Brain pericyte (primary cell): ENCODE results near the gene ASPHD1.
"Not testable (repeated sequence)": the region's sequence is repeated elsewhere in the genome, so short reads cannot be mapped to it uniquely, and the experiment has no call there.

Experiments used
- DNase-seq: peaks from one replicate; pipeline ENCODE4 v3.0.0-alpha.2; 2012; ENCODE audit warnings: low read depth, low spot score

ASPHD1 gene

DNA sequence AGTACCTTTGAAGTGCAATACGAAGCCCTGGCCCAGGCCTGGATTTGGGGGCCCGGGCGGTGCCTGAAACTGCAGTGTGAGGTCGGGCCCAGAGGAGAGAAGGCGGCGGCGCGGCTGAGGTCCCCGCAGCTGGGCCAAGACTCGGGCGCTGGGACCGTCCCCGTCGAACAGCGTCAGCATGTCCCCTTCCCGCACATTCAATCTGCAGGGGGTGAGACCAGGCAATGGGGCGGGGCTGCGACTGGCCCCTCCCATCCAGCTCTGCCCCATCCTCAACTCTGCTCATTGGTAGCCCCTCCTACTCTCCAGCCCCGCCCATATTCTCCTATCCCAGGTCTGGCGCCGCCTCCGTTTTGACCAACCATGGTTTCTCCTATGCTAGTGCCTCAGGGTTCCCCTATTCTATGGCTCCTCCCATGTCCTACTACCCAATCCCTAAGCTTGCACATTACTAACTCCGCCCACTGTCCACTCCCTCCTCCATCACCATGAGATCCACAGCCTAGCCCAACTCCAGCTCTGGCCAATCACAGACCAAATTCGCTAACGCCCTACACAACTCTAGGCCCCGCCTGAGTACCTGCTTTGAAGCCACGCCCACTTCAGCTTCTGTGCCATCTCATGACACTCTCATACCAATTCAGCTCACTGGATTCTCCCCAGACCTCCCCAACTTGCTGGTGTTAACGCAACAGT, 22.9 kb upstream of the ASPHD1 start:
- no peak for DNase-seq

DNA sequence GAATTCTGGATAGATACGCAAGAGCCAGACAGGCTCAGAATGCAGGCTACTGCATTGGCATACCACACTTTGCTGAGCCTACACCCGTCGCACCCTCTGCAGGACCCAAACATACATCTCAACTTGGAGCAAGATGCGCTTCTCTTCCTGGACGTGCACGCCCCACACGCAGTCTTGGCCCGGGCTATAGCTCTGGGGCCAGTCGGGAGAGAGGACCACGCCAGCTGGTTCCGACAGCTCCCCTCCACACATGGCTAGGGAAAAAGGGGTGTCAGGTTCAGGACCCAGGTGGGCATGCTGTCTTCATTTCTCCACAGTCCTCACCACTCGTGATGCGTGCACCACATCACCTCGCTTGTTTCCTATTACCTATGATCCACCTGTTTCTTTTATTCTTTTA, 22.1 kb upstream of the ASPHD1 start:
- DNase-seq: no peak

DNA sequence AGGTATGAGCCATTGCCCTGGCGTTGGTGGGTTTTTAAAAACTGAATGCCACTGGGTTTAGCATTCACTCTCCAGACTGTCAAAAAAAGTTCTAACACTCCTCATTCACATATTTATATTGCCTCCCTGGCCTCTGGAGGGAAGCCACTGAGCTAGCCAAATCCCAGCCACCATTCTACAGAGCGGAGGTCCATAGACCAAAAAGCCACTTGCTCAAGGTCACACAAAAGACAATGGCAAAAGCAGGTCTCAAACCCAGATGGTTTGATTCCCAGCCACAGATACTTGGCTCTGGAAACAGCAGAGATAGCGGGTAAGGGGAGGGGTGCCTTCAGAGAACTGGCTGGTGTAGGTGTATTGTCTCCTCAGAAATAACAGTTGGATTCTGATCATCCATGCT, 19.2 kb upstream of the ASPHD1 start:
- no peak for DNase-seq

DNA sequence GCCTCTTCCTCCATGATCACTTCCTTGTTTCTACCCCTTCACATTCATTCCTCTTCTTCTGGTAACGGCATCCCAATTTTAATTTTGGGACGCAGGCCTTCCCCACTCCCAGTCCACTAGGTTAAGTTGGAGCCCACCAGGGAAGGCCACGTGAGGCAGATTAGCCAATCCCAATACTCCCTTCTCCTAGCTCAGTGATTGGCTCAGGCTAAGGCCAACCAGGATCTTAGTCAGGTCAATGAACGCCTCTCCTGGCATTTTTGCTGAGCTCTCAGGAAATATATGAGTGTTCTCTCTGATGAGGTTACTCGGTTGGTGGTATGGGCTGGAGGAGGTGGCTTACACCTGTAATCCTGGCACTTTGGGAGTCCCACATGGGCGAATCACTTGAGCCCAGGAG, 16.3 kb upstream of the ASPHD1 start:
- no peak for DNase-seq

DNA sequence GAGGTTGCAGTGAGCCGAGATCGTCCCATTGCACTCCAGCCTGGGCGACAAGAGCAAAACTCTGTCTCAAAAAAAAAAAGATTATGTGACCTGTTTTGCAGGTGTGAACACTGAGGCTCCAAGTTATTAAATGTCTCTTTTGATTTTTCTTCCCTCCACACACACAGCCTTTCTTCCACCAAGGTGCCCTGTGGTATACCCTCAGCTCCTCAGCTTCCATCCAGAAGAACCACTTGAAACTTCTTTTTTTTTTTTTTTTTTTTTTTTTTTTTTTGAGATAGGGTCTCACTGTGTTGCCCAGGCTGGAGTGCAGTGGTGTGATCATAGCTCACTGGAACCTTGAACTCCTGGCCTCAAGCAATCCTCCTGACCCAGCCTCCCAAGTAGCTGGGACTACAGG, 10.9 kb upstream of the ASPHD1 start:
- DNase-seq: not testable (repeated sequence)

DNA sequence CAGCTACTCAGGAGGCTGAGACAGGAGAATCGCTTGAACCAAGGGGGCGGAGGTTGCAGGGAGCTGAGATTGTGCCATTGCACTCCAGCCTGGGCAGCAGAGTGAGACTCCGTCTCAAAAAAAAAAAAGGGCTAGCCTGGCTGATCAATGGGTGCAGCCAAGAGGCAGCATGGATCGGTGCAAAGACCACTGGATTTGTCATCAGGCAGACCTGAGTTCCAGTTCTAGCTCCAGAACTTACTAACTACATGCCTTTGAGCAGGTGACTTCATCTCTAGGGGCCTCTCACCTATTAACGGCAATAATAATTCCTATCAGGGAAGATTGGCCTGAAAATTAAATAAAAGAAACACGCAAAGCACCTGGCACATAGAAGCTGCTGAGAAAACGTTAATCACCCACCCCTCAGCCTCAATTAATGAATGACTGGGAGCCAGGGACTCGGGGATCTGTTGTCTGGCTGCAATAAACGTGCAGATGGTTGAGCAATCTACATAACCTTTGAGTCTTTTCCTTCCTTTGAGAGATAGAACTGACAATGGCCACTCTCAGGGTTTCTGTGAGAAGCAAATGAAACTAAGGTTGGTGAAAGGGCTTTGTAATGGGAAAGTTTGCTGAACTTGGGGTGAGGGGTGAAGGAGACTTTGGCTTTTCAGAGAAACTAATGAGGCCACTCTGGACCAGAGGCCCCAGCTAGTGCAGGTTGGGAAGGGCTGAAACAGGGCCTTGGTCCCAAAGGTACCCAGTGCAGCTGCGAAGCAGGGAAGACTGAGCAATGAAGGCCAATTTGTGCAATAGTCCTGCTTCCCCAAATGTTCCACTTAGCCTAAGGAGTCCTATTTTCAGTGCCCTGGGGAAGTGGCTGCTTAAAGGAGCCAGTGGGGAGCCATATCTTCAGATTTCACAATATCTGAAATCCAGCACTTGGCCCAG, 8.5 kb upstream of the ASPHD1 start:
- DNase-seq: no peak

DNA sequence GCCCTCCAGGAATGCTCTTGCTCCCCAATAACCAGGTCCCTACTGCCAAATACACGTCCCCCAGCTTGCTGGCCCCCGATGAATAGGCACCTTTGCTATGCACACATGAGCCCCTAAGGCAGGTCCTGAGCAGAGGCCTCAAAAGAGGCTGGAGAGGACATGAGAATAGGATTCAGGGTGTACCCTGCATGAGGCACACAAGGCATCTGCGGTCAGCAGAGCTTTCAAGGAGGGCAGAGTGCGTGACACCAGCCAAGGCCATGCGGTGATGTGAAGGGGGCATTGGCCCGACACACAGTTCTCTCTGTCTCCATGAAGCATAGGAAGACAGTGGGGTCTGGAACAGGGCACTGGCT, 7.9 kb upstream of the ASPHD1 start:
- DNase-seq: no peak

DNA sequence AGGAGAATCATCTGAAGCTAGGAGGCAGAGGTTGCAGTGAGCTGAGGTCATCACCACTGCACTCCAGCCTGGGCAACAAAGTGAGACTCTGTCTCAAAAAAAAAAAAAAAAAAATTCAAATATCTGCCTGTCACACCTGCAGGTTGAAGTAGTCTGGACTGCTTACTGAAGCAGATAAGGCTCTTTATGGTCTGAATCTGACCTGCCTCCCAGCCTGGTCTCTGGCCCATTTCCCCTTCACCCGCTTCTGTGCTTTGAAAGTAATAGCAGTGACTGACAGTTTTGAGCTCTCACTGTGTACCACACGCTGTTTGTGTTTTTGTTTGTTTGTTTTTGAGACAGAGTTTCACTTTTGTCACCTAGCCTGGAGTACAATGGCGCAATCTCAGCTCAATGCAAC, 6.7 kb upstream of the ASPHD1 start:
- DNase-seq: no peak

DNA sequence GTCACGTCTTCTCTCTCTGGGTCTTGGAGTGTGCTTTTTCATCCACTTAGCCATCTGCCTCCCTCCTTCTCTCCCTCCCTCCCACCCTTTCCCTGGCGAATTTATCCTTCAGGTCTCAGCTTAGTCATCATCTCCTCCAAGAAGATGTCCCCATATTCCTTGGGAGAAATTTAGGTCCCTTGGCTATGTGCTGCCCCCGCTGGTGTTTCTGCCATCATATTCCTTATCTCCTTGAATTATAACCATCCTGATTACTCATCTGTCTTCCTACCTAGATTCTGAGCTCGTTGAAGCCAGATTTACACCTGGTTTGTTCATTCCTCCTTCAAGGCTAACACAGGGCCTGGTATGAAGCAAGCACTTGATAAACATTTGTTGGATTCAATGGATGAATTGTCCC, 5.9 kb upstream of the ASPHD1 start:
- no peak for DNase-seq

DNA sequence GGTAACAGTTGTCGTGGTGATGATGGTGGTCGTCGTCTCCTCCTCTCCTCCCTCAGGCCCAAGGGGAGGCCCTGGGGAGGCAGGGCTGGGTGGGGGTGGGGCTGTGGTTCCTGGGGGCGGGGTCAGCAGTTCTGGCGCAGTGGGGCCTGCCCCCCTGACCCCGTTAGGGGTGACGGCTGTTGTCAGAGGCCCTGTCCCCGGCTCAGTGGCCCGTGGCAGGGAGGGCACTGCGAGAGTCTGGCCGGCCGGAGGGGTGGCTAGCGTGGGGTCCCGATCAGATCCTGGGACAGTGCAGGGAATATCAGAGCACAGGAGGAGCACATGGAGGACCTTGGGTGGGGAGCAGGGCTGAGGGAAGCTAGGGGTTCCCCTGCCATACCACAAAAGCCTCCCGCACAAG, 3.4 kb upstream of the ASPHD1 start:
- no peak for DNase-seq

DNA sequence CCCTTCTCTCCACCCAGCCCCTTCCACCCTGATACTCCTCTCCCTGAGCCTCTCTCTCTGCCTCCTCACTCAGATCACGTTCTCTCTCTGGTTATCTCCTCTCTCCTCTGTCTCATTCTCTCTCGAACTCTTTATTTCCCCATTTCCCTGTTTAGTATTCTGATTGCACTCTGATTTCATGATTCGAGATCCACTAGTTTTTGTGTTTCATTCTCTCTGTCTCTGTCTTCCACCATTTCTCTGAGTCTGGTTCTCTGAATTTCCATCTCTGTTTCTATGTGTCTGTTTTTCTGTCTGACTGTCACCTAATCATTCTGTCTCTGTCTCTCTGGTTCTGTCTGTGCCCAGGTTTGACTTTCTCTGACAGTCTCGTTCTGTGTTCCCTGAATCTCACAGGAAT, 3.0 kb upstream of the ASPHD1 start:
- DNase-seq: no peak

DNA sequence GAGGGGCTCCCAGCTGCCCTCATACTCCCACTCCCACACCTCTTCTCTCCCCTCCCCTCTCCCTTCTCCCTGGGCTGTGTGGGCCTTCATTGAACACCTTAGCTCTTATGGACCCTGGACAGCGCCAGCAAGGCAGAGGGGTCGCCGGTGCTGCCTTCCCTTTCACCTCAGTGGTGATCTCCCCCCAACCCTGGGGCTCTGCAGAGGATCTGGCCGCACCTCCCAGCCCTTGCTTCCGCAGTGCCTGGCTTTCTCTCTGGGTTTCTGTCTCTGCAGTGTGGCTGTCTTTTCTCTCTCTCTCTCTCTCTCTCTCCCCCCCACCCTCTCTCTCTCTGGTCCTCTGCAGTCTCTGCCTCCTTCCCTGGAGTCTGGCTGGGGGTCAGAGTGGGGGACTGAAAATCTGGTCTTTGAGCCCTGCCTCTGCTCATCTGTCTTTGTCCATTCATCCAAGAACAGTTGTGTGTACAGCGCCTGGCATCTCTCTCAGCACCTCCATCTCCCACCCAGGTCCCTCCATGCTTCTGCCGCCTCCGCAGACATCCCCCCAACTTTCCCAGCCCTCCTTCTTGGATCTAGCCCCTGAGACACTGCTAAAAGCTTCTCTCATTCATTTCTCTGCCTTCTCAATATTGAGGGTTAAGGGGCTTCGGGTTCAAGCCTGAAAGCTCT, 2.0 kb upstream of the ASPHD1 start:
- DNase-seq: no peak

DNA sequence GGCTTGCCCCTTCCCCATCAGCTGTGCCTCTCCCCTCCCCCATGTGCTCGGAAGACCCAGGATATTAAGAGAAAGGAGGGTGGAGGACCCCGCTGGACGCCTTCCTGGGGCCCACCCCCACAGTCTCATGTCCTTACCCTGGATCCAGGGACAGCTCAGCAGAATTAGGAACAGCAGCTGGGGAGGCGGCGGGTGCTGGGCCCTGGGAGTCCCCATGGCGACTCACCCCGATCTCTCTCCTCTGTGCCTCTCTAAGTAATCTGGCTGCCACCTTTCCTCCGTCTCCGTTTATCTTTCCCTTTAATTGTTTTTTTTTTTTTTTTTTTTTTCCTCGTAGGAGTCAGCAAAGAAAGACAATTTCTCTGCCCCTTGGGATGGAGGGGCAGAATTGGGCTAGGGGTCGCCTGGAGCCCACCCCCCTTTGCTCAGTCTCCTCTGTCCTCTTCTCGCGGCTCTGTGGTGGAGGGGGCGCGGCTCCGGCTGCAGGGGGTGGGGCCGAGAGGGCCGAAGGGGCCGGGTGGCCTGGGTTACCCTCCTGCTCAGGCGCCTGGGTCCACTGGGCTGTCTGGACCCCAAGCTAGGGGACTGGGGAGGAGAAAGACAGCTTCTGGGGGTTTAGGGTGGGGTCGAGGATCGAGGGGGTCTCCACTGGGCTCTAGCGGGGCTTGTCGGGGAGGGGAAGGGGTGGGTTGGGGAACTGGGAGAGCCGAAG, 1.3 kb upstream of the ASPHD1 start:
- DNase-seq: no peak

DNA sequence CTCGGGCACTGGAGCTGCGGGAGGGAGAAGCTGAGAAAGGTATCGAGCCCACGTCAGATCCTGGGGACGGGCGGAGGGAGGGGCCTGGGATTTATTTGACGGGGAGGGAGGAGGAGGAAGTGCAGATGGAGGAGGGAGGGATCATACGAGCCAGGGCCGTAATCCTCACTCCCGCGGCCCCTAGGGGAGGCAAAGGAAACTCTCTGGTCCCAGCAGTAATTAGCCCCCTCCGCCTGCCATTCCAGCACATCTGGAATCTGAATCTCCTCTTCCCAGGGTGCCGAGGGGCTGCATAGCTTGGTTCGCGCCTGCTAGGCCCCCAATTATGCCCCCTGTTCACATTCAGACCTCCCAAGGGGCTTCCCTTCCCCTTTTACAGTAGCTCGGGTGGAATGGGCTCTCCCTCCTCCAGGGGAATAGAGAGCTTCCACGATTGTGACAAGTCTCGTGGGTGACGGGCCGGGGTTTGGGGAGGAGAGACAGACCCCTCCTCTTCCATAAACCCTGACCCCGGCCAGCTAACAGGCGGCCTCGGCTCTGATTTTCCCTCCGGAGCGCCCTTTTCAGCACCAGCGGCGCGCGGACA, 679 bp upstream of the ASPHD1 start, which contains the start of gene SEZ6L2:
TSS of gene SEZ6L2 (minus strand) at position 35 of the 586 bp plus-strand sequence. CDS start 531 bp downstream, outside the sequence.
- DNase-seq: peak; percentile 24

DNA sequence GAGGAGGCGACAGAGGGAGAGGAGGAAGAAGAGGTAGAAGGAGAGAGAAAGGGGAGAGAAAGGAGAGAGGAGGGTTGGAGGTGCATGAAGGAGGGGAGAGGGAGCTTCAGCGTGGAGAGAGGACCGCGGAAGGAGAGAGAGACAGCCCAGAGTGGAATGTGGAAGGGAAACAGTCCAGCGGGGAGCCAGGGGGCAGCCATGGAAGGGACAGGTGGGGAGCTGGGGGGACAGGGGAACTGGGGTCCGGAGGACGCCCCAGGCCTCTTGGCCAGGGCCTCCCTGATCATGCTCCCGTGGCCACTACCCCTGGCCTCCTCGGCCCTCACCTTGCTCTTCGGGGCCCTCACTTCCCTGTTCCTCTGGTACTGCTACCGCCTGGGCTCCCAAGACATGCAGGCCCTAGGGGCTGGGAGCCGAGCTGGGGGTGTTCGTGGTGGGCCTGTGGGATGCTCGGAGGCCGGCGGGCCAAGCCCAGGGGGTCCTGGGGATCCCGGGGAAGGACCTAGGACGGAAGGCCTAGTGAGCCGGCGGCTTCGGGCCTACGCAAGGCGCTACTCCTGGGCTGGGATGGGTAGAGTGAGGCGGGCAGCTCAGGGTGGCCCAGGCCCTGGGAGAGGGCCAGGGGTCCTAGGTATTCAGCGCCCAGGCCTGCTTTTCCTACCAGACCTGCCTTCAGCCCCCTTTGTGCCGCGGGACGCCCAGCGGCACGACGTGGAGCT, 759 bp downstream of the ASPHD1 start:
- no peak for DNase-seq

DNA sequence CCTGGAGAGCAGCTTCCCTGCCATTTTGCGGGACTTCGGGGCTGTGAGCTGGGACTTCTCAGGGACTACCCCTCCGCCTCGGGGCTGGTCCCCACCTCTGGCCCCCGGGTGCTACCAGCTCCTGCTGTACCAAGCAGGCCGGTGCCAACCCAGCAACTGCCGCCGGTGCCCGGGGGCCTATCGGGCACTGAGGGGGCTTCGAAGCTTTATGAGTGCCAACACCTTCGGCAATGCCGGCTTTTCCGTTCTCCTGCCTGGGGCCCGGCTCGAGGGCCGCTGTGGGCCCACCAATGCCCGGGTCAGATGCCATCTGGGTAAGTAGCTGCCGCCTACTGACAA, 1.3 kb downstream of the ASPHD1 start:
- no peak for DNase-seq

DNA sequence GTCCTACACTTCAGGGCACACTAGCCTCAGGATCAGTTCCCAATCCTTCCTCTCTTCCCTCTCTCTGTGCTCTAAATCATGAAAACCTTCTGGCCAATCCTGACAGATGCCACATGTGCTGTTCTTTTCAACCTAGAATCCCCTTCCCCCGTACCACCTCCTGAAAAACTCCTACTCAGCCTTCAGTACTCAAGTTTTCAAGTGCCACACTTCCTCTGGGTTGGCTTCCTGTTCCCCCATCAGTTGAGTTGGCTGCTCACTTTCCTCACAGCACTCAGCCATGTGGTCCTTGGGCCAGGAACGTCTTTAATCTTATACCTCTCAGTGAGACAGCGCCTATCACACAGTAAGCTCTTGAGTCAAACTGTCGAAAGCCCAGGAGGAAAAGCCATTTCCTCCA, 3.3 kb downstream of the ASPHD1 start:
- DNase-seq: no peak

DNA sequence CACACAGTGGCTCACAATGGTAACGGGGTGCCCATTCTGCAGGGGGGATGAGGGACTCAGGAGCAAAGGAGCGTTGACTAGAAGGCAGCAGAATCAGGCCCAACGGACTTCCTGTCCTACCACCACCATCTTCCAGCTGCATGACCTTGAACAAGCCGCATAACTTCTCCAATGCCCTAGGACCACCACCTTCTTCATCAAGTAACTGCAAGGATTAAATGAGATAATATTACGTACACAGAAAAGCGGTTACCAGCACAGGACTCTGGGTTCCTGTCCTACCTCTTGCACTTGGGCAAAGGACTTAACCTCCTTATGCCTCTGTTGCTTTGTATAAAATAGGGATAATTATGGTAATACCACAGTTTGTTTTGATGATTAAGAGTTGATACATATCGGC, 4.7 kb downstream of the ASPHD1 start:
- no peak for DNase-seq

DNA sequence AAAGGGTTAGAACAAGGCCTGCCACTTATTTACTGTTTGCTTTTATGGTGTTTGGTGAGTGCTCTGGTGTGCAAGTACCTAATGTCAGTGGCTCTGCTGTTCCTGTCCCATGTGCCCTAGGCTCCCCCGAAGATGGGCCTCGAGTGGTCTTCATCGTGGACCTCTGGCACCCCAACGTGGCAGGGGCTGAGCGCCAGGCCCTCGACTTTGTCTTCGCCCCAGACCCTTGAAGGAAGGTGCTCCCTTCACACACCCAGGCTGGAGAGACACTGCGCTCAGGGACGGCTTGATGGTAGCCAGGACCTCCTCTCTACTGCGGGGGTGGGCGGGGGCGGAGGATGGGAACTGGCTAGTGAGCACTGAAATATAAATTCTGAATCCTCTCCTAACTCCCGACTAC, 5.4 kb downstream of the ASPHD1 start:
- no peak for DNase-seq

DNA sequence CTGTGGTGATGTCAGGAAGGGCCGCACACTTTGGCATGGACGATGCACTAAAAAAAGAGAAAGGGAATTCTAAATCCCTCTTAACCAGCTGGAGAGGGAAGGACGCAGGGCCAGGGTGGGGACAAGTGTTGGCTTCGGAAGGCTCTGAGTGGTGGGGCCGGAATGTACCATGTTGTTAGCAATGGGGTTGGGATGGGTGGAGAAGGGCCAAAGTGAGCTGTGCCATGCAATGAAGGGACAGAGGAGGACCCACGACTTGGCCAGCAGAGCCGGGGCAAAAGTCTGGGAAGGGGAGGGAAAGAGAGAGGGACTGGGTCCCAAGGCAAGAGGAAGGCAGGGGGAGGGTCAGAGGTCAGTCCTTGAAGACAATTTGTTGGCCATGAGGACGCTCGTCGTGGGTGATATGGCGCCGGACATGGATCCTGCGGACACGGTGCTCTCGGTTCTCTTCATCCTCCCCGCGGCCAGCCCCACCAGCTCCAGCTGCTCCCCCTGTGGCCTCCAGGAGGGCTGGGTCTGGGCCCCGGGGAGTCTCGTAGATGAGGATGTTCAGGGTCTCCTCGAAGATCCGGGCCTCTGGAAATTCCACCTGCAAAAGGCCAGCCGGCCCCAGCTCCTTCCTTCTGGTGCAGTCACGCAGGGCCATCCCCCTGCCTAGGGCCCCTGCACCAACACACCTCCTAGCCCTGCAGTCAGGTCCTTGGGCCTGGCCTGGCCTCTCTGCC, 6.4 kb downstream of the ASPHD1 start:
- DNase-seq: no peak
